ENCODE data around the gene PHF11. TPM values are rescaled to one million over a fixed set of nuclear protein-coding genes. Genes with fewer than 3 reads are reported as not detected.
"Not testable (repeated sequence)": the region's sequence is repeated elsewhere in the genome, so short reads cannot be mapped to it uniquely, and the experiment has no call there.

The PHF11 gene
- polyA plus RNA-seq, 2 of the 4 experiments (the other 2 are of a cell fraction), result 7.1 to 11.7 TPM

- no peak for FAIRE-seq
- 92% methylated on average over 5 of the region's 5 CpGs for WGBS (ENCODE audit: missing lambda C conversion rate)
- Histone ChIP-seq H3K4me1 (peaks cover 14% of the 10 kb centered on the region), H3K4me3 (no peak overlapping the region), H3K9me3 (no peaks in the 10 kb centered on the region), H3K27ac (no peak overlapping the region), H3K4me2 (no peak overlapping the region)
- ChIA-PET CTCF (interaction anchor here (1.0 kb wide), 1 partner anchor 45 kb away, joined by 3 read pairs; no protein-coding TSS in a partner anchor), POLR2A (no interaction called here)
- TF ChIP-seq EHMT2 (IDR thresholded peaks at IDR 0.05; ENCODE audit: low read depth) (no peak), HOXB13 (CRISPR knock-in tag; IDR thresholded peaks at IDR 0.05; ENCODE audit: low read depth) (no peak), ATOH8 (CRISPR knock-in tag; IDR thresholded peaks at IDR 0.05; ENCODE audit: low read depth) (no peak), MAFK (IDR thresholded peaks at IDR 0.05; ENCODE audit: partially characterized antibody) (no peak), NPAS2 (CRISPR knock-in tag; IDR thresholded peaks at IDR 0.05; ENCODE audit: borderline replicate concordance) (no peak), PHF8 (IDR thresholded peaks at IDR 0.05; ENCODE audit: borderline replicate concordance, low read depth) (no peak), HOXB5 (CRISPR knock-in tag; IDR thresholded peaks at IDR 0.05) (no peak), SREBF2 (IDR thresholded peaks at IDR 0.05) (no peak), RARB (CRISPR knock-in tag; IDR thresholded peaks at IDR 0.05) (no peak), FOXS1 (CRISPR knock-in tag; IDR thresholded peaks at IDR 0.05) (no peak), NFE2L2 (conservative IDR thresholded peaks at IDR 0.05; ENCODE audit: low read length) (no peak), JUNB (IDR thresholded peaks at IDR 0.05) (no peak), ZNF302 (CRISPR knock-in tag; IDR thresholded peaks at IDR 0.05) (no peak), FOSL2 (IDR thresholded peaks at IDR 0.05) (no peak), FOSL2 (CRISPR knock-in tag; IDR thresholded peaks at IDR 0.05) (no peak), RFX5 (IDR thresholded peaks at IDR 0.05) (no peak), GATA3 (IDR thresholded peaks at IDR 0.05; ENCODE audit: borderline replicate concordance) (no peak), USF2 (IDR thresholded peaks at IDR 0.05) (no peak), ZC3H11A (IDR thresholded peaks at IDR 0.05) (no peak), RNF2 (IDR thresholded peaks at IDR 0.05; ENCODE audit: borderline replicate concordance, low read depth) (no peak), CEBPB (IDR thresholded peaks at IDR 0.05) (no peak)
- DNase-seq (ENCODE audit: low read depth in 1 of 2, low spot score in 1 of 2), result no peak
- no peak for ATAC-seq
Measured at GRCh38 chr13:49563516-49563915, 67.8 kb downstream of the PHF11 start.

- H3K4me2 ChIP-seq; CTCF ChIA-PET; DNase-seq (ENCODE audit: low read depth in 1 of 2, low spot score in 1 of 2); POLR2A ChIA-PET; FAIRE-seq; H3K9me3 ChIP-seq; ATAC-seq; H3K27ac ChIP-seq; H3K4me3 ChIP-seq: not testable (repeated sequence)
- WGBS (ENCODE audit: missing lambda C conversion rate), result 100% methylated on average over 3 of the region's 25 CpGs
- peaks cover 13% of the 10 kb centered on the region; the same call in 2 of the 3 replicates for H3K4me1 ChIP-seq
Measured at GRCh38 chr13:49565461-49565860, 69.7 kb downstream of the PHF11 start.

- Histone ChIP-seq H3K27ac (no peak overlapping the region), H3K4me2 (no peak overlapping the region), H3K4me1 (peaks cover 7% of the 10 kb centered on the region; the same call in 2 of the 3 replicates), H3K4me3 (no peak overlapping the region), H3K9me3 (no peaks in the 10 kb centered on the region)
- DNase-seq (ENCODE audit: low read depth in 1 of 2, low spot score in 1 of 2) (no peak), FAIRE-seq (no peak), ATAC-seq (no peak)
- 97% methylated on average over 4 of the region's 4 CpGs for WGBS (ENCODE audit: missing lambda C conversion rate)
- TF ChIP-seq POLR2AphosphoS2 (conservative IDR thresholded peaks at IDR 0.05; ENCODE audit: low read length), result no peak
- no peak for TF ChIP-seq MAFK (IDR thresholded peaks at IDR 0.05; ENCODE audit: partially characterized antibody)
- TF ChIP-seq FOSL2 (IDR thresholded peaks at IDR 0.05), result no peak
- no peak for TF ChIP-seq FOSL2 (CRISPR knock-in tag; IDR thresholded peaks at IDR 0.05)
- no peak for TF ChIP-seq ATOH8 (CRISPR knock-in tag; IDR thresholded peaks at IDR 0.05; ENCODE audit: low read depth)
- no peak for TF ChIP-seq ELK1 (IDR thresholded peaks at IDR 0.05; ENCODE audit: low read depth, low read length)
- no peak for TF ChIP-seq ZSCAN20 (CRISPR knock-in tag; IDR thresholded peaks at IDR 0.05)
- TF ChIP-seq SMC3 (IDR thresholded peaks at IDR 0.05), result no peak
- TF ChIP-seq POLR2A (IDR thresholded peaks at IDR 0.05; ENCODE audit: low read length), result no peak
- no peak for TF ChIP-seq CBX8 (IDR thresholded peaks at IDR 0.05)
- no peak for TF ChIP-seq HOXA7 (CRISPR knock-in tag; IDR thresholded peaks at IDR 0.05)
- no peak for TF ChIP-seq RARB (CRISPR knock-in tag; IDR thresholded peaks at IDR 0.05)
- no peak for TF ChIP-seq RNF2 (IDR thresholded peaks at IDR 0.05; ENCODE audit: borderline replicate concordance, low read depth)
- no peak for TF ChIP-seq ESRRA (IDR thresholded peaks at IDR 0.05; ENCODE audit: borderline replicate concordance, low read length)
- no peak for TF ChIP-seq NFE2L2 (conservative IDR thresholded peaks at IDR 0.05; ENCODE audit: low read length)
- TF ChIP-seq GATA3 (IDR thresholded peaks at IDR 0.05; ENCODE audit: borderline replicate concordance), result no peak
- TF ChIP-seq RFX5 (IDR thresholded peaks at IDR 0.05), result no peak
- TF ChIP-seq MAX (IDR thresholded peaks at IDR 0.05), result no peak
- TF ChIP-seq TP53 (CRISPR knock-in tag; IDR thresholded peaks at IDR 0.05), result no peak
- ChIA-PET CTCF (interaction anchor here (1.9 kb wide), 1 partner anchor 40 kb away, joined by 7 read pairs; no protein-coding TSS in a partner anchor), POLR2A (no interaction called here)
Measured at GRCh38 chr13:49566461-49566860, 70.7 kb downstream of the PHF11 start.
